PFSK-1 (cell line): Measurements from ENCODE around the gene KIF5A.

Experiments
- FOXP2 ChIP-seq: optimal IDR thresholded peaks from 2 replicates; pipeline ENCODE3; 2011; ENCODE audit warnings: borderline replicate concordance, control low read depth, inconsistent platforms; ENCODE audit not compliant: insufficient read depth; ENCODE audit errors: extremely low read length, extremely low read depth
- POLR2AphosphoS5 ChIP-seq: IDR thresholded peaks from 2 replicates; pipeline ENCODE4 v1.6.1; 2012; ENCODE audit warnings: low read depth, mild to moderate bottlenecking, control low read depth, low read length, moderate library complexity
- REST ChIP-seq, 2 experiments: IDR thresholded peaks; 2 replicates each; pipeline versions ENCODE4 v1.6.1 to v1.8.0; 2011 to 2012; ENCODE audit warnings: low read depth in 2 of 2, low read length in 2 of 2, control low read depth in 1 of 2, inconsistent platforms in 1 of 2, mild to moderate bottlenecking in 1 of 2, moderate library complexity in 1 of 2; ENCODE audit not compliant: insufficient read depth in 1 of 2
- SIN3A ChIP-seq: IDR thresholded peaks from 2 replicates; pipeline ENCODE4 v1.6.1; 2012; ENCODE audit warnings: mild to moderate bottlenecking, low read length, moderate library complexity, borderline replicate concordance; ENCODE audit not compliant: insufficient read depth
- TAF1 ChIP-seq: IDR thresholded peaks from 2 replicates; pipeline ENCODE4 v1.6.1; 2012; ENCODE audit warnings: low read length, control low read depth, borderline replicate concordance; ENCODE audit not compliant: insufficient read depth

Gene KIF5A

GRCh38 chr12:57583008-57583831 is 33.4 kb downstream of the KIF5A start:
- TF ChIP-seq TAF1 (no peak), SIN3A (no peak), POLR2AphosphoS5 (no peak), FOXP2 (no peak), REST (IDR thresholded peaks at IDR 0.05; ENCODE audit: insufficient read depth in 1 of 2, low read depth in 2 of 2, low read length in 2 of 2) (no peak)

GRCh38 chr12:57584050-57584449 is 34.2 kb downstream of the KIF5A start:
- TF ChIP-seq REST (IDR thresholded peaks at IDR 0.05; ENCODE audit: insufficient read depth in 1 of 2, low read depth in 2 of 2, low read length in 2 of 2) (no peak), FOXP2 (no peak), POLR2AphosphoS5 (no peak), SIN3A (no peak), TAF1 (no peak)

GRCh38 chr12:57584690-57585089 is 34.8 kb downstream of the KIF5A start:
- TF ChIP-seq FOXP2 (no peak), REST (IDR thresholded peaks at IDR 0.05; ENCODE audit: insufficient read depth in 1 of 2, low read depth in 2 of 2, low read length in 2 of 2) (no peak), SIN3A (no peak), POLR2AphosphoS5 (no peak), TAF1 (no peak)

GRCh38 chr12:57585156-57585555 is 35.3 kb downstream of the KIF5A start:
- no peak for TF ChIP-seq REST (IDR thresholded peaks at IDR 0.05; ENCODE audit: insufficient read depth in 1 of 2, low read depth in 2 of 2, low read length in 2 of 2)
- no peak for TF ChIP-seq FOXP2
- no peak for TF ChIP-seq SIN3A
- TF ChIP-seq TAF1, result no peak
- no peak for TF ChIP-seq POLR2AphosphoS5
